GM18507 (cell line): ENCODE measurements around the gene PSORS1C2.
A peak's percentile ranks its signal among the peaks of the same experiment; 100 is the strongest.
"Not testable (repeated sequence)": the region's sequence is repeated elsewhere in the genome, so short reads cannot be mapped to it uniquely, and the experiment has no call there.

Experiments
- DNase-seq: peaks from one replicate; pipeline ENCODE4 v3.0.0; 2011; ENCODE audit warnings: low read depth; ENCODE audit not compliant: insufficient read length; ENCODE audit errors: extremely low spot score
- FAIRE-seq: peaks from 2 replicates; lab custom pipeline; 2011; peaks lifted over from hg19 to GRCh38; lab: Jason Lieb, UNC

The PSORS1C2 gene

GRCh38 chr6:31138982-31139381 is at the start of gene PSORS1C2:
TSS of gene PSORS1C2 (minus strand) at chr6:31139066. CDS start at chr6:31139026, 40 bp downstream.
- FAIRE-seq (no peak), DNase-seq (no peak)

DNA sequence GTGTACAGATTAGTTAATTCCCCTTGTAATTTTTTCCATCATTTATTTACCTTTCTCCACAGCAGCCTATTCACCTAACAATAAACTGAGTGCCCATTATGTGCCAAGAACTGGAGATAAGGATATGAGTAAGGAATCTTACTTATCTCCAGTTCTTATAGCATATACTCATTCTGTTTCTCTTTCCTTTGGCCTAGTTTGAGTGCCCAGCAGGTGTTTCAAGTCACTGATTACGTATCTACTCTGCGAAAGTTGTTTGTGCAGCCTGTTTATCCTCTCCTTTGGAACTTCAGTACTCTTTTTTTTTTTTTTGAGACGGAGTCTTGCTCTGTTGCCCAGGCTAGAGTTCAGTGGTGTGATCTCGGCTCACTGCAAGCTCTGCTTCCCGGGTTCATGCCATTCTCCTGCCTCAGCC is 48.9 kb upstream of the PSORS1C2 start:
- FAIRE-seq (no peak), DNase-seq (no peak)

DNA sequence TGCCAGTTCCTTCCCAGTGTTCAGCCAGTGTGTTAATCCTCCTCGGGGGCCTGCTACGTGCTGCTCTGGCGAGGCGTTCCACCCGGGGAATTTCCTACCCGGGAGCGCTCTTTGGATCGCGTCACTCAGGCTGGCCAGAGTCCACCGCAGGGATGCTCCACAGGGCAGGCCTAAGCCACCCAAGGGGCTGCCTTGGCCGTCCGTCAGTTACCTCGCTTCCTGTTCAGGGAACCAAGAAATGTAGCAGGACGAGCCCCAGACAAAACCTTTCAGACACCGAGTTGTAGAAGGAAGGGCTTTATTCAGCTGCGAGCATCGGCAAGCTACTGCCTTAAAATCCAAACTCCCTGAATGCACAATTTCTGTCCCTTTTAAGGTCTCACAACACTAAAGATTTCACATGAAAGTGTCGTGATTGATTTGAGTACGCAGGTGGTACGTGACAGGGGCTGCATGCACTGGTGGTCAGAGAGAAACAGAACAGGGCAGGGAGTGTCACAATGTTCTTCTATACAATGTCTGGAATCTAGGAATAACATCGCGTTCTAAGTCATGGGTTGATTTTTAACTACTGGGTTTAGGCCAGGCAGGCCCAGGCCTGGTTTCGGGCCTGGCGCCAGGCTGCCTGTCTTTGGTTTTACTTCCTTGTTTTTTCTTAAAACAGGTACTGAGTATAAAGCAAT is 47.3 kb upstream of the PSORS1C2 start:
- FAIRE-seq (peak; percentile 78), DNase-seq (no peak)

DNA sequence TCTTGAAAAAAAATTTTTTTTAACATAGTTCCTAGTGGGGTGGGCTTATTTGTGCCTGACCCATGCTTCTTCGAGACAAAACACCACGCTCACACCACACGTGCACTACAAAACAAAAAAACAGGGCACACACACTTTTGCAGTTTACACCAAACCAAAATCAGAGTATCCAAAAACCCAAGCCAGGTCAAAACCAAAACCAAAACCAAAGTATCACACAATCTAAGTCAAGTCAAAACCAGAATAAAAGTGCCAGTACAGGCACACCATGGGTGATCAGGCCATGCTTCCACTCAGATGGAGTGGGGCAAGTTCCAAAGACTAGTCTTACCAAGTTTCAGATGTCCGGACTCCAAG is 46.8 kb upstream of the PSORS1C2 start:
- DNase-seq = not testable (repeated sequence)
- FAIRE-seq = peak; percentile 9

GRCh38 chr6:31183859-31184258 is 45.0 kb upstream of the PSORS1C2 start:
- not testable (repeated sequence) for DNase-seq, FAIRE-seq

- DNase-seq, FAIRE-seq: not testable (repeated sequence)
Observed at GRCh38 chr6:31183287-31183686, 44.4 kb upstream of the PSORS1C2 start.

GRCh38 chr6:31180500-31180899 is 41.6 kb upstream of the PSORS1C2 start:
- FAIRE-seq (peak; percentile 69), DNase-seq (peak; percentile 54)

DNA sequence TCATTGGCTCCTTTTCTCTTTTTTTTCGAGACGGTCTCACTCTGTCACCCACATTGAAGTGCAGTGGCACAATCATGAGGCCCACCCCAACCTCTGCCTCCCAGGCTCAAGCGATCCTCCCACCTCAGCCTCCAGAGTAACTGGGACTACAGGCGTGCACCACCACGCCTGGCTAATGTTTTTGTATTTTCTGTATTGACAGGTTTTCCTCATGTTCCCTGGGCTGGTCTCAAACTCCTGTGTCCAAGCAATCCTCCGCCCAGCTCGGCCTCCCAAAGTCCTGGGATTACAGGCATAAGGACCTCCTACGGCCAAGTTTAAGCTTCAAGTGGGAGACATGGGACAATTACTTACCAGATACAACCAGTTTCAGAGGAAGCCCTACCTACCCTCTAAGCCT is 41.0 kb upstream of the PSORS1C2 start:
- FAIRE-seq (no peak), DNase-seq (no peak)

GRCh38 chr6:31179042-31179386 is 40.1 kb upstream of the PSORS1C2 start:
- FAIRE-seq (no peak), DNase-seq (no peak)

- DNase-seq = no peak
- peak; percentile 78 for FAIRE-seq
Observed at GRCh38 chr6:31178143-31179041, 39.5 kb upstream of the PSORS1C2 start.

DNA sequence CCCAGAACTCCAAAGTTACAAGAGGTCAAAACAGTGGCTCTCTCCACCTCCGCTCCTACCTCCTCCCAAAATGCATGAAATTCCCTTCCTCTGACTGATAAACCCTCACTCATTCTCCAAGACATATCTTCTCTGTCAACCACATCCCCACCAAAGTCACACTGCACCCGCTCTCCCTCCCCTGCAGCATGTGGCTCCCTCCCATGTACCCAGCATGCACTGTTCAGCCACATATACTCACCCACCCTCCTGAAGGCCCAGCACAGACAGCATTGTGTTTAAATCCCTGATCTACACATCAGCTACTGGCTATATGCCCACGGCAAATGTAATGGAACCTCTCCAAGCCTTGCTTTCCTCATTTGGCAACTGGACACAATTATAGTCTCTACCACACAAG is 37.1 kb upstream of the PSORS1C2 start:
- DNase-seq = no peak
- FAIRE-seq = no peak

- no peak for FAIRE-seq
- no peak for DNase-seq
Observed at GRCh38 chr6:31174378-31174777, 35.5 kb upstream of the PSORS1C2 start.

DNA sequence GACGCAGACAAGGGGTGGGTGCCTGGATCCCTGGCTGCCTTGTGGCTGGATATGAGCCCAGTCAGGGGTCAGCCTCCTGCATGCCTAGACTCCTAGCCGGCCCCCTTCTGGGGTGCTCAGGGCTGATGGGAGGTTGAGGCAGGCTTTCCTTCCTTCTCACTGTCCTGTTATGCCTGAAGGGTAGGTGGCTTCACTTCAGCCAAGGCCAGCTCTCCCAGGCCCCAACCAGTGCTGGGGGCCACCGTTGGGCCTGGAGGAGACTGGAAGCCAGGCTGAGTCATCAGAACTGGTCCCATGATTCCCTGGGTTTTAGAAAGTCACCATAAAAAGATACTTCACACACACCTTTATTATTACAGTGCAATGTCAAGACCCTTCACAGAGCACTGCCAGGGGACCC is 34.5 kb upstream of the PSORS1C2 start:
- DNase-seq (no peak), FAIRE-seq (no peak)

DNA sequence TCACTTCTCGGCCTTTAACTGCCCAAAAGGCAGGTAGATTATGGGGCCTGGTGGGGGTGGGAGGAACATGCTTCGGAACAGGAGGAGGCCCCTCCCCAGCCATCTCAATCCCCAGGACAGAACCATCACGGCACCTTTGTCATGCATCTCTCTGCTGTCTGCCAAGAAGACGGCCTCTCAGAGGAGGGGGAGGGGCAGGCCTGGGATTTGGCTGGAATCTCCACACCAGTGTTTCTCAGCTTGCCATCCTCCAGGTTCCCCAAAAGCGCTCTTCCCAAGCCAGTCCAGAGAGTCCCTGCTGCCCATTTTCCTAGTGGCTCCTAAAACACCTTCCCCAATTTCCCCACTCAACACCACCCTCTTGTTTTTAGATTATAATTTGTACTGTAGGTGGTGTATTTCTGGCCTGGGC is 34.1 kb upstream of the PSORS1C2 start:
- FAIRE-seq = no peak

GRCh38 chr6:31171931-31172905 is 33.4 kb upstream of the PSORS1C2 start:
- no peak for DNase-seq
- no peak for FAIRE-seq

More for the DNA sequence above, 34.1 kb upstream of the PSORS1C2 start:
- no peak for DNase-seq

- FAIRE-seq (no peak), DNase-seq (no peak)
Observed at GRCh38 chr6:31170987-31171671, 32.3 kb upstream of the PSORS1C2 start.

DNA sequence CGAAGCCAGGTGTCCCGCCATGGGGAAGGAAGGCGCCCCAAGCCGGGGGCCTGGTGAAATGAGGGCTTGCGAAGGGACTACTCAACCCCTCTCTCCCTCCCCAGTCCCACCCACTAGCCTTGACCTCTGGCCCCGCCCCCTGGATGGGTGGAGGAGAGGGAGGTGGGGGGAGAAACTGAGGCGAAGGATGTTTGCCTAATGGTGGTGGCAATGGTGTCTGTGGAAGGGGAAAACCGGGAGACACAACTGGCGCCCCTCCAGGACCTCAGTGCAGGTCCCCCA is 31.7 kb upstream of the PSORS1C2 start, which contains the start of gene POU5F1:
Gene POU5F1, minus strand, starts transcription at position 83 of the 282 bp plus-strand sequence. Its CDS starts 62 bp downstream, at position 21.
- FAIRE-seq = no peak
- no peak for DNase-seq

DNA sequence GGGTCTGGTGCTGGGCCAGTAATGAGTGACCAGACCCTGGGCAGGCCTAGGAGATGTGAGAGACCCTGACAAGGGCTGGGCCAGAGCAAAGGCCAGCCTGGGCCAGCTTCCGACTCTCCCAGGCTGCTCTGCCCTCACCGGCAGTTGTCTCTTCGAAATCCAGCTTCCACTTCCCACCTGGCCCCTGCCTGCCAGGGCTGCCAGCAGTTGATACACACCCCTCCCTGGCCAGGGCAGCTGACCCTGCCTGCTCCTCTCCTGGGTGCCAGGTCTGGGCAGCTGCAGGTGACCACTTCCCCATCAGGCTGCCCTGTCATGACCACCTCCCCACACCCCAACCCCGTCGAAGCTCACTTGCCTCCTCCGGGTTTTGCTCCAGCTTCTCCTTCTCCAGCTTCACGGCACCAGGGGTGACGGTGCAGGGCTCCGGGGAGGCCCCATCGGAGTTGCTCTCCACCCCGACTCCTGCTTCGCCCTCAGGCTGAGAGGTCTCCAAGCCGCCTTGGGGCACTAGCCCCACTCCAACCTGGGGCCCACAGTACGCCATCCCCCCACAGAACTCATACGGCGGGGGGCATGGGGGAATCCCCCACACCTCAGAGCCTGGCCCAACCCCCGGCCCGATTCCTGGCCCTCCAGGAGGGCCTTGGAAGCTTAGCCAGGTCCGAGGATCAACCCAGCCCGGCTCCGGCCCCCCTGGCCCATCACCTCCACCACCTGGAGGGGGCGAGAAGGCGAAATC is 31.2 kb upstream of the PSORS1C2 start:
- not testable (repeated sequence) for FAIRE-seq, DNase-seq
